ENCODE data around the gene PERP.
"Not testable (repeated sequence)": the region's sequence is repeated elsewhere in the genome, so short reads cannot be mapped to it uniquely, and the experiment has no call there.

Gene PERP

GRCh38 chr6:138104618-138105213 is 2.5 kb downstream of the PERP start:
- DNase-seq = no peak

GRCh38 chr6:138103871-138104270 is 3.3 kb downstream of the PERP start:
- no peak for DNase-seq

GRCh38 chr6:138101946-138102731 is 5.1 kb downstream of the PERP start:
- no peak for DNase-seq

- no peak for DNase-seq
These were observed 7.4 kb downstream of the PERP start for GRCh38 chr6:138099832-138100231.

GRCh38 chr6:138098306-138098705 is 8.9 kb downstream of the PERP start:
- no peak for DNase-seq

GRCh38 chr6:138094260-138094659 is 13.0 kb downstream of the PERP start:
- no peak for DNase-seq

GRCh38 chr6:138093632-138094031 is 13.6 kb downstream of the PERP start:
- DNase-seq = no peak

- no peak for DNase-seq
These were observed 14.5 kb downstream of the PERP start for GRCh38 chr6:138092686-138093085.

- DNase-seq = no peak
These were observed 17.9 kb downstream of the PERP start for GRCh38 chr6:138089325-138089724.

- no peak for DNase-seq
These were observed 18.9 kb downstream of the PERP start for GRCh38 chr6:138088326-138088762.

- no peak for DNase-seq
These were observed 19.5 kb downstream of the PERP start for GRCh38 chr6:138087593-138088325.

- no peak for DNase-seq
These were observed 20.5 kb downstream of the PERP start for GRCh38 chr6:138086573-138087196.

- DNase-seq = no peak
These were observed 21.4 kb downstream of the PERP start for GRCh38 chr6:138085839-138086222.

- DNase-seq = no peak
These were observed 22.0 kb downstream of the PERP start for GRCh38 chr6:138084904-138085838.

- no peak for DNase-seq
These were observed 25.0 kb downstream of the PERP start for GRCh38 chr6:138082232-138082631.

- not testable (repeated sequence) for DNase-seq
These were observed 27.7 kb downstream of the PERP start for GRCh38 chr6:138079556-138079955.

GRCh38 chr6:138078491-138078890 is 28.7 kb downstream of the PERP start:
- no peak for DNase-seq

GRCh38 chr6:138073264-138073663 is 34.0 kb downstream of the PERP start:
- DNase-seq = no peak

GRCh38 chr6:138063726-138064125 is 43.5 kb downstream of the PERP start:
- no peak for DNase-seq

- DNase-seq = no peak
These were observed 52.2 kb downstream of the PERP start for GRCh38 chr6:138054982-138055381.

- no peak for DNase-seq
These were observed 54.4 kb downstream of the PERP start for GRCh38 chr6:138052783-138053182.

- DNase-seq = no peak
These were observed 62.2 kb downstream of the PERP start for GRCh38 chr6:138044972-138045371.
